Activated naive CD4-positive, alpha-beta T cell treated with anti-CD3 and anti-CD28 coated beads, Interleukin-2, amount 50 U/mL, for 24 hours (primary cell): ENCODE measurements around the gene DOLPP1.
"Not testable (repeated sequence)": the region's sequence is repeated elsewhere in the genome, so short reads cannot be mapped to it uniquely, and the experiment has no call there.

Source experiments
- H3K27ac Mint-ChIP-seq: one replicate; pipeline ENCODE4 v1.8.0; 2021; ENCODE audit warnings: mild to moderate bottlenecking, mixed read lengths
- H3K27me3 Mint-ChIP-seq: one replicate; pipeline ENCODE4 v1.8.0; 2021; ENCODE audit warnings: mixed read lengths
- H3K36me3 Mint-ChIP-seq: one replicate; pipeline ENCODE4 v1.8.0; 2021; ENCODE audit warnings: mixed read lengths
- H3K4me1 Mint-ChIP-seq: one replicate; pipeline ENCODE4 v1.8.0; 2021; ENCODE audit warnings: mixed read lengths
- H3K4me3 Mint-ChIP-seq: one replicate; pipeline ENCODE4 v1.8.0; 2021; ENCODE audit warnings: mild to moderate bottlenecking, mixed read lengths
- H3K9me3 Mint-ChIP-seq: one replicate; pipeline ENCODE4 v1.8.0; 2021; ENCODE audit warnings: mixed read lengths

The DOLPP1 gene, protein sequence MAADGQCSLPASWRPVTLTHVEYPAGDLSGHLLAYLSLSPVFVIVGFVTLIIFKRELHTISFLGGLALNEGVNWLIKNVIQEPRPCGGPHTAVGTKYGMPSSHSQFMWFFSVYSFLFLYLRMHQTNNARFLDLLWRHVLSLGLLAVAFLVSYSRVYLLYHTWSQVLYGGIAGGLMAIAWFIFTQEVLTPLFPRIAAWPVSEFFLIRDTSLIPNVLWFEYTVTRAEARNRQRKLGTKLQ

DNA sequence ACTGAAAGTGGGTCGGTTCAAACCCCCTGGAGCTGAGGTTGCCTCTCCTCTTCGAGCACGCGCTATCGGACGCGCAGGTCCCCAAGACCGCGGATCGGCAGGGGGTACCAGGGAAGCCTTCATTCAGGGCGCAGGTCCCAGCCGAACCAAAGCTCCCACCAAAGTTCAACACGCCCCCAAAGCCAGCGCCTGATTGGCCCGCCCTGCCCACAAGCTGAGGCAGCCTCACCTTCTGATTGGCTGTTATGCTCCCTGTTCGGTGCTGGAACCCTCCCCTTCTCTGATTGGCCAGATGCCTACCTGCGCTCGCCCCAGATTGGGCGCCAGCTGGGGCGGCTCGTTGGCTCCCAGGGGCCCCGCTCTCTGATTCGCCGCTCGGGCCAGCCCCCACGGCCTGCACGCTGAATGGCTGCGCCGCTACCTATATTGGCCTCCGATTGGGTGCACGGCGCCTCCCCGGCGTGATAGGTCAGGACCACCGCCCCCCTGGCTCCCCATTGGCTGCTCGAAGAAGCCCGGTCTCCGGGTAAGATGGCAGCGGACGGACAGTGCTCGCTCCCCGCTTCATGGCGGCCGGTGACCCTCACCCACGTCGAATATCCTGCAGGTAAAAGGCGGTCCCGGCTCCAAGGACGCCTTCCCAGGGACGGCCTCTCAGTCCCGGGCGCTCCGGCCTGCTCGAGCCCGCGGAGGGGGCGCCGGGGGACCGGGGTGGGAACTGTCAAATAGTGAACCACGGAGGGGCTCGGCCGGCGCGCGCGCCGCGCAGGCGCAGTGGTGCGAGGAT lies at the start of gene DOLPP1:
Gene DOLPP1, plus strand, starts transcription at position 511 of the 787 bp plus-strand sequence. Its CDS starts 21 bp downstream, at position 532.
- H3K9me3 Mint-ChIP-seq = no peaks in the 10 kb centered on the region
- H3K4me1 Mint-ChIP-seq = peaks cover 14% of the 10 kb centered on the region
- H3K4me3 Mint-ChIP-seq = peak within 1 kb of the TSS; percentile 92
- H3K27ac Mint-ChIP-seq = peak within 1 kb of the TSS; percentile 92
- no peaks in the 10 kb centered on the region for H3K36me3 Mint-ChIP-seq
- no peaks in the 10 kb centered on the region for H3K27me3 Mint-ChIP-seq

DNA sequence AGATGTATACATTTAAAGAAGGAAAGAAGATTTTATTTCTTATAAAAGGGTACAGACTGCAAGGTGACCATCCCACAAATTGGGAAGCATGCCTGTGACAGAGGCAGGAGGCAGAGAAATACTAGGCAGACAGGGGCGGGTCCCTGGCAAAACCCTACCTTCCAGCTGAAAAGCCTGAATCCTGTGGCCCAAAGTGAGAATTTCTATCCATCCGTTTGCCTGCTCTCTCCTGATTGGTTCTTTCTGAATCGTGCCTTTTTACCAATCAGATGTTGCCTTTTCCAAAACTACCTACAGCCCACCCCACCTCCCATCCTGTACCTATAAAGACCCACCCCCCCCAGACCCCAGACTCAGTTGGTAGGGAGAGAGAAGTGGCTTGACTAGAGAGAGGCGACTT lies 49.4 kb upstream of the DOLPP1 start:
- H3K27me3 Mint-ChIP-seq = no peaks in the 10 kb centered on the region
- no peak overlapping the region for H3K27ac Mint-ChIP-seq
- no peaks in the 10 kb centered on the region for H3K36me3 Mint-ChIP-seq
- H3K4me3 Mint-ChIP-seq = no peak overlapping the region
- H3K4me1 Mint-ChIP-seq = peaks cover 22% of the 10 kb centered on the region
- no peaks in the 10 kb centered on the region for H3K9me3 Mint-ChIP-seq

DNA sequence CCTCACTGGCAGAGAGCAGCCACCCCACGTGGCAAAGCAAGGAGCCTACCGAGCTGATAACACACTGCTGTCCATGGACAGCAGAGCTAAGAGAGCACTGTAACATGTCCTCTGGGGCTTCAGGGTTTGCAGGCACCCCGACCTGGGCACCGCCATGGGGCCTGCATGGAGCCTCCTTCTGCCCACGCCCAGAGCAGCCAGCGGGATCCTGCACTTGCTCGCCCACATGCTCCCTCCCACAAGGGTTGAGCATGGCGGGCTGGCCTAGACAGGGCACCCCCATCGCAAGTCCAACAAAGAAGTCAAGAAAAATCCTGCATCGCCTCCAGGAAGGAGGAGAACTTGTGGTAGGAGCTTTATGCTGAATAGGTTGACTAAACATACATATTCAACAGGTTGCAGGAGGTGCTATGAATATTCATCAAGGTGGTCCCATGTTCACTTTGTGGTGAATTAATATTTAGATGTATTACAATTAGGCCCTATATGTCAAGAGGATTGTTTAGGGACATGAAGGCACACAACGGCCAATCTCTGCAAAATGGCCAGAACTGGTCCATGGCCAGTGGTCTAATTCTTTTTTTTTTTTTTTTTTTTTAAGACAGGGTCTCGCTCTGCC lies 48.3 kb upstream of the DOLPP1 start:
- Mint-ChIP-seq H3K27ac (no peak overlapping the region), H3K9me3 (no peaks in the 10 kb centered on the region), H3K27me3 (no peaks in the 10 kb centered on the region), H3K4me3 (no peak overlapping the region), H3K4me1 (peaks cover 20% of the 10 kb centered on the region), H3K36me3 (no peaks in the 10 kb centered on the region)

DNA sequence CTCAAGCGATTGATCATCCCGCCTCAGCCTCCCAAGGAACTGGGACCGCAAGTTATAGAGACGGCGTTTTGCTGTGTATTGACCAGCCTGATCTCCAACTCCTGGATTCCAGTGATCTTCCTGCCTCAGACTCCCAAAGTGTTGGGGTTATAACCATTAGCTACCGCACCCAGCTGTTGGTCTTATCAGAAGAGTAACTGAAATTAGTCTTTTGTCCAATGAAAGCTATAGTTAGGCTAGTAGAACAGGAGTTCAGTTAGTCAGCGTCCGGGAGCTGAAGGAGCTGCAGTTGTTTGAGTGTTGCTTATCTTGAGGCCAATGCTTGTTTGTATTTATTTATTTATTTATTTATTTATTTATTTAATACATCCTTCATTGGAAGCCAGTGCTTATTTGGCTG lies 47.7 kb upstream of the DOLPP1 start:
- H3K27ac Mint-ChIP-seq = no peak overlapping the region

GRCh38 chr9:129035838-129036237 lies 45.1 kb upstream of the DOLPP1 start:
- Mint-ChIP-seq H3K27ac (peak overlapping the region; percentile 77), H3K4me3 (peak overlapping the region; percentile 96), H3K4me1 (peaks cover 24% of the 10 kb centered on the region)
- H3K36me3 Mint-ChIP-seq, H3K27me3 Mint-ChIP-seq, H3K9me3 Mint-ChIP-seq: not testable (repeated sequence)

More for the DNA sequence above, 47.7 kb upstream of the DOLPP1 start:
- H3K4me3 Mint-ChIP-seq = no peak overlapping the region
- H3K36me3 Mint-ChIP-seq = no peaks in the 10 kb centered on the region
- H3K4me1 Mint-ChIP-seq = peaks cover 26% of the 10 kb centered on the region
- no peaks in the 10 kb centered on the region for H3K9me3 Mint-ChIP-seq
- H3K27me3 Mint-ChIP-seq = no peaks in the 10 kb centered on the region

GRCh38 chr9:129036241-129036922 lies 44.5 kb upstream of the DOLPP1 start, which contains the start of gene MIGA2:
MIGA2 (plus strand) TSS chr9:129036626; CDS start chr9:129040595, 3,969 bp downstream.
- Mint-ChIP-seq H3K36me3 (no peaks in the 10 kb centered on the region), H3K27ac (peak within 1 kb of the TSS; percentile 77), H3K27me3 (no peaks in the 10 kb centered on the region), H3K9me3 (no peaks in the 10 kb centered on the region), H3K4me3 (peak within 1 kb of the TSS; percentile 96), H3K4me1 (peaks cover 24% of the 10 kb centered on the region)

DNA sequence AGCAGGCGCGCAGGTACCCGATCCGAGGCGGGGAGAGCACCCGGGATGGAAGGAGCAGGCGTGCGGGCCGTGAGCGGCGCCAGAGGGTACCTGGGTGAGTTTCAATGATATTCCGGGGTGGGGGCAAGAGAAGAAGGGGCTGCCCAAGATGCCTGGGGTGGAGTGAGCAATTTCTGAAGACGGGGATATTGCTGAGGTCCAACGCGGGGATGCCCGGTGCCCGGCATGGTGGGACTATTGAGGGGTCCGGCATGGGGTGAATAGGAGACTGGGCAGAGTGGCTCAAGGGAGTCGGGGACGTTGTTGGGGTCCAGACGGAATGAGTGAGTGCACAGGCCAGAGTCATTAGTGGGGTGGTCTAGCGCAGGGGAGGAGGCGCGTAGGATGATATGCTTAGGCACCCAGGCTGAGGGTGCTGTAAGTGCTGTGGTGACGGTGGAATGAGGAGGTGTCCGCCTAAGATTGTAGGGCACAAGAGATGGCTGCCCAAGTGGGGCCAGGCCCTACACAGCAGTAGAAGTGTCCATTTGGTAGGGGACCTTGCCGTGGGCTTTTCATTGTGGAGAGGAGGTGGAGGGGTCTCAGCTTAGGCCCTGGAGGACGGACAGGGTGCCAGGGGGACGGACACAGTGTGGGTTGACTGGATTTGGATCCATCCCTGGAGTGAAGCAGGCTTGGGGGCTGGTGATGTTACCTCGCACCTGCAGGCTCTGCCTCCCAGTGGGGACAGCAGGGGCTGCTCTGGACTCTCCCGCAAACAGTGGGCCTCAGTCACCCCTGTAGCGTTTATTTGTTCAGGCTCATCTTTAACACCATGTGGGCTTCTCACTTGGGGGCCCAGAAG lies 43.8 kb upstream of the DOLPP1 start:
- Mint-ChIP-seq H3K27ac (peak overlapping the region; percentile 77), H3K4me1 (peaks cover 24% of the 10 kb centered on the region), H3K27me3 (no peaks in the 10 kb centered on the region)

GRCh38 chr9:129037767-129038098 lies 43.2 kb upstream of the DOLPP1 start:
- Mint-ChIP-seq H3K36me3 (peaks cover 2% of the 10 kb centered on the region), H3K9me3 (no peaks in the 10 kb centered on the region), H3K4me1 (peaks cover 24% of the 10 kb centered on the region), H3K4me3 (peak overlapping the region; percentile 96), H3K27me3 (no peaks in the 10 kb centered on the region), H3K27ac (no peak overlapping the region)

More for the DNA sequence above, 43.8 kb upstream of the DOLPP1 start:
- H3K9me3 Mint-ChIP-seq = no peaks in the 10 kb centered on the region
- H3K4me3 Mint-ChIP-seq = peak overlapping the region; percentile 96
- no peaks in the 10 kb centered on the region for H3K36me3 Mint-ChIP-seq

DNA sequence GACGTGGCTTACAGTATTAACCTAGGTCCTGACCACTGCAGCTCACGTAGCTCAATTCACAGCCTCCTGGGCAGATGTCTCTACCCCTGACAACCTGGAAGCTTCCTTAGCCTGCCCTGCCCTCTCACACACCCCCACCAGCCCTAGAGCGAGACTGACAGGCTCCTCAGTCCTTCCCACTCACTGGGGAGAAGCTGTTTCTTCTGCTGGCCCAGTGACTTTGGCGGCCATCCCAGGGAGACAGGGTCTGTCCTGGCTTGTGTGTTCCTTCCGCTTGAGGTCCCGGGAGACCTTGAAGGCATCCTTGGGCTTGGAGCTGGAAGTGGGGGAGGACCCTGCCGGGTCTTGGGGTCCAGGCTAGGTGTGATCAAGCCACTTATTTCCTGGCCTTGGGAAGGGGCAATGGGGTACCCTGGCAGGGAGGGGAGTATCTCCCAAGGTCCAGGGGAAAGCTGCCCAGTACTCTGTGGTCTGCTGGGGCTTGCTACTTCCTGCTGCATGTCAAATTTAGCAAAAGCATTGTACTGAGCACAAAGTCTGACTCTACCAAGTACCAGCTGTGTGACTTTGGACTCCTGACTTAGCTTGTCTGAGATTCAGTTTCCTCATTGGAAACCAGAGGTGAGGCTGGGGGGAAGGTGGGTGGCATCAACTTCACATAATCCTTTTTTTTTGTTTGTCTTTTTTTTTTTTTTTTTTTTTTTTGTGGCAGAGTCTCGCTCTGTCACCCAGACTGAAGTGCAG lies 42.6 kb upstream of the DOLPP1 start:
- Mint-ChIP-seq H3K36me3 (peaks cover 2% of the 10 kb centered on the region), H3K9me3 (no peaks in the 10 kb centered on the region), H3K27me3 (no peaks in the 10 kb centered on the region), H3K4me3 (peak overlapping the region; percentile 96), H3K27ac (no peak overlapping the region), H3K4me1 (peaks cover 24% of the 10 kb centered on the region)

GRCh38 chr9:129040113-129040643 lies 40.7 kb upstream of the DOLPP1 start:
- no peaks in the 10 kb centered on the region for H3K9me3 Mint-ChIP-seq
- H3K4me1 Mint-ChIP-seq = peaks cover 24% of the 10 kb centered on the region
- no peak overlapping the region for H3K4me3 Mint-ChIP-seq
- H3K27ac Mint-ChIP-seq = peak overlapping the region; percentile 51
- H3K27me3 Mint-ChIP-seq = no peaks in the 10 kb centered on the region
- peaks cover 5% of the 10 kb centered on the region for H3K36me3 Mint-ChIP-seq

- Mint-ChIP-seq H3K9me3 (no peaks in the 10 kb centered on the region), H3K27ac (no peak overlapping the region), H3K36me3 (peaks cover 6% of the 10 kb centered on the region), H3K4me3 (no peak overlapping the region), H3K4me1 (peaks cover 19% of the 10 kb centered on the region), H3K27me3 (no peaks in the 10 kb centered on the region)
Observed at GRCh38 chr9:129042016-129042415, 38.9 kb upstream of the DOLPP1 start.

- no peaks in the 10 kb centered on the region for H3K9me3 Mint-ChIP-seq
- no peaks in the 10 kb centered on the region for H3K27me3 Mint-ChIP-seq
- no peak overlapping the region for H3K27ac Mint-ChIP-seq
- no peak overlapping the region for H3K4me3 Mint-ChIP-seq
- no peaks in the 10 kb centered on the region for H3K4me1 Mint-ChIP-seq
- peaks cover 2% of the 10 kb centered on the region for H3K36me3 Mint-ChIP-seq
Observed at GRCh38 chr9:129052592-129052991, 28.3 kb upstream of the DOLPP1 start.

DNA sequence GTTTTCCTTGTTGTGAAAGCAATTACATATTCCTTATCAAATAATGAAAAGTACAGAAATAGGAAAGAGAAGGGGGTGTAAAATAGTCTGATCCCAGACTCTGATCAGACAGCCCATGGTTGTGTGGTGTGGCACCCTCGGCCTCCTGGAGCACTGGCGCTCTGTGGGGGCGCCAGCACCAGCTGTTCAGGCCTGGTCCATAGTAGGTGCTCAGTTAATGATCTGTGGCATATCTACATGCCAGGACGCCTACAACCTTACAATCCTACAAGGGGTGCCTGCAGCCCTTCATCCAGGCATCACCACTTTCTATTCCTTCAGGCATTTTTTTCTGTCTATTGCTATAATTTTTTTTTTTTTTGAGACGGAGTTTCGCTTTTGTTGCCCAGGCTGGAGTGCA lies 27.9 kb upstream of the DOLPP1 start:
- no peak overlapping the region for H3K27ac Mint-ChIP-seq
- H3K4me3 Mint-ChIP-seq = no peak overlapping the region
- H3K27me3 Mint-ChIP-seq = no peaks in the 10 kb centered on the region
- no peaks in the 10 kb centered on the region for H3K9me3 Mint-ChIP-seq
- H3K4me1 Mint-ChIP-seq = no peaks in the 10 kb centered on the region
- peaks cover 2% of the 10 kb centered on the region for H3K36me3 Mint-ChIP-seq

DNA sequence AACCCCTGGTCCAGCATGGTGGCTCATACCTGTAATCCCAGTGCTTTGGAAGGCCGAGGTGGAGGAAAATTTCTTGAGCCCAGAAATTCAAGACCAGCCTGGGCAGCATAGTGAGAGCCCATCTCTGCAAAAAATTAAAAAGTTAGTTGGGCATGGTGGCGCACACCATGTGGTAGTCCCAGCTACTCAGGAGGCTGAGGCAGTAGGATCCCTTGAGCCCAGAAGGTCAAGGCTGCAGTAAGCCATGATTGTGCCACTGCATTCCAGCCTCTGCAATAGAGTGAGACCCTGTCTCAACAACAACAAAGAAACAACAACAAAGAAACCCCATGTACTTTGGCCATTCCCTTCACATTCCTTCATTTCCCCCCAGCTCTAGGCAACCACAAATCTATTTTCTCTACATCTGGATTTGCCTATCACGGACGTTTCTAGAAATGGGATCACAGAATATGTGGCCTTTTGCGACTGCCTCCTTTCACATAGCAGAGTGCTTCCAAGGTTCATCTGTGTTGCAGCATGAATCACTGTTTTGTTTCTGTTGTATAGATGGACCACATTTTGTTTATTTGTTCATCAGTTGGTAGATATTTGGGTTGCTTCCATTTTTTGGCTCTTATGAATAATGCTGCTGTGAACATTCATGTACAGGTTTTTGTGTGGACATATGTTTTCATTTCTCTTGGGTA lies 26.6 kb upstream of the DOLPP1 start:
- no peaks in the 10 kb centered on the region for H3K27me3 Mint-ChIP-seq
- peaks cover 2% of the 10 kb centered on the region for H3K36me3 Mint-ChIP-seq
- no peak overlapping the region for H3K27ac Mint-ChIP-seq
- no peaks in the 10 kb centered on the region for H3K9me3 Mint-ChIP-seq
- H3K4me3 Mint-ChIP-seq = no peak overlapping the region
- H3K4me1 Mint-ChIP-seq = no peaks in the 10 kb centered on the region
